HepG2 (cell line): ENCODE results near the gene HSDL2. TPM values are rescaled to one million over a fixed set of nuclear protein-coding genes. Genes with fewer than 3 reads are reported as not detected.
A peak's percentile ranks its signal among the peaks of the same experiment; 100 is the strongest.

Experiments used
- ATAC-seq: fragments of 200-7000 bp; cut with Tn5 transposase; 3 replicates; pipeline ENCODE4 v1.9.1; 2020; ENCODE audit warnings: mild to moderate bottlenecking, moderate library complexity
- BruUV-seq: library from RNA; stranded (reverse); fragments of 400-500 nt; replicated peaks from 2 replicates; lab custom pipeline; 2021; lab: Mats Ljungman, UMichigan
- CTCF ChIA-PET: fragments of 300-600 bp; formaldehyde crosslinking; extraction: SDS; loops from one replicate; lab custom pipeline; 2021; ENCODE audit warnings: low total read pairs, inconsistent platforms, low intra/inter-chr PET ratio; lab: Yijun Ruan, JAX
- POLR2A ChIA-PET: fragments of 350-600 bp; sonication (Branson Sonifier 250); formaldehyde crosslinking; loops from one replicate; lab custom pipeline; 2020; ENCODE audit warnings: antibody characterized with exemption, inconsistent platforms; lab: Yijun Ruan, JAX
- DNase-seq: peaks from one replicate; pipeline ENCODE4 v3.0.0-alpha.2; 2015; ENCODE audit warnings: low spot score
- FAIRE-seq: peaks from 3 replicates; lab custom pipeline; 2011; peaks lifted over from hg19 to GRCh38; lab: Jason Lieb, UNC
- H2AFZ ChIP-seq: one replicate; pipeline ENCODE4 v1.6.1; 2011; ENCODE audit warnings: low read length, inconsistent platforms
- H3K27ac ChIP-seq: fragments of 300-600 bp; 3 replicates; pipeline ENCODE4 v1.8.0; 2011; ENCODE audit warnings: mixed run types, mild to moderate bottlenecking, mixed read lengths, low read length, inconsistent platforms; ENCODE audit not compliant: insufficient read depth; ENCODE audit errors: extremely low read length
- H3K27me3 ChIP-seq, 2 experiments: fragments of 200-600 bp in 1 of 2; 2 replicates in 1 of 2; 3 replicates in 1 of 2; pipeline versions ENCODE4 v1.6.0 to v1.8.0; 2011; ENCODE audit warnings: low read length in 2 of 2, mild to moderate bottlenecking in 2 of 2, moderate library complexity in 2 of 2, inconsistent platforms in 1 of 2; ENCODE audit not compliant: insufficient read depth in 2 of 2, control insufficient read depth in 1 of 2
- H3K36me3 ChIP-seq, 2 experiments: fragments of 200-600 bp in 1 of 2; replicated peaks in 1 of 2; 2 replicates in 1 of 2; 3 replicates in 1 of 2; pipeline versions ENCODE4 v1.5.1 to v1.8.0; 2011; ENCODE audit warnings: low read length in 2 of 2, inconsistent platforms in 1 of 2; ENCODE audit not compliant: insufficient read depth in 2 of 2, control insufficient read depth in 1 of 2
- H3K4me1 ChIP-seq: 2 replicates; pipeline ENCODE4 v1.5.1; 2012; ENCODE audit warnings: low read length, inconsistent platforms; ENCODE audit not compliant: insufficient read depth
- H3K4me2 ChIP-seq: 2 replicates; pipeline ENCODE4 v1.6.0; 2011; ENCODE audit warnings: low read depth, low read length, inconsistent platforms
- H3K4me3 ChIP-seq, 3 experiments: fragments of 200-600 bp in 1 of 3; sonication (generic), shearing (Covaris generic) in 1 of 3; replicated peaks in 1 of 3; 2 replicates each; pipeline ENCODE4 v1.5.1; 2011 to 2016; ENCODE audit warnings: low read length in 3 of 3, inconsistent platforms in 2 of 3, low read depth in 2 of 3, mild to moderate bottlenecking in 2 of 3, control low read depth in 1 of 3, mixed read lengths in 1 of 3; ENCODE audit not compliant: insufficient read depth in 1 of 3
- H3K79me2 ChIP-seq: one replicate; pipeline ENCODE4 v1.6.1; 2011; ENCODE audit warnings: low read length, inconsistent platforms; ENCODE audit not compliant: insufficient read depth
- H3K9ac ChIP-seq: 2 replicates; pipeline ENCODE4 v1.6.0; 2011; ENCODE audit warnings: mild to moderate bottlenecking, low read depth, low read length, inconsistent platforms; ENCODE audit not compliant: insufficient read depth
- H3K9me3 ChIP-seq: 2 replicates; pipeline ENCODE4 v1.5.1; 2012; ENCODE audit warnings: mild to moderate bottlenecking, low read length
- H4K20me1 ChIP-seq: 2 replicates; pipeline ENCODE4 v1.6.0; 2011; ENCODE audit warnings: inconsistent platforms, mild to moderate bottlenecking, low read length, moderate library complexity; ENCODE audit not compliant: insufficient read depth
- AHDC1 ChIP-seq: sonication (generic); formaldehyde crosslinking; IDR thresholded peaks from 2 replicates; pipeline ENCODE4 v1.5.1; 2020; ENCODE audit warnings: mild to moderate bottlenecking, missing genetic modification reagents, borderline replicate concordance
- CEBPG ChIP-seq: IDR thresholded peaks from 2 replicates; pipeline ENCODE4 v1.6.1; 2016
- LCORL ChIP-seq, 2 experiments: fragments of 450-650 bp in 1 of 2; sonication (generic) in 1 of 2; formaldehyde crosslinking in 1 of 2; IDR thresholded peaks; 2 replicates each; pipeline versions ENCODE4 v1.5.0 to v1.6.1; 2017 to 2020; ENCODE audit warnings: antibody characterized with exemption in 1 of 2, missing genetic modification reagents in 1 of 2
- NFYC ChIP-seq: IDR thresholded peaks from 2 replicates; pipeline ENCODE4 v1.6.1; 2016; ENCODE audit warnings: missing genetic modification reagents, missing compliant biosample characterization
- SMYD3 ChIP-seq: sonication (generic); formaldehyde crosslinking; IDR thresholded peaks from 2 replicates; pipeline ENCODE4 v1.8.1; 2023; ENCODE audit warnings: mild to moderate bottlenecking, missing genetic modification reagents
- SNAPC2 ChIP-seq: sonication (generic); formaldehyde crosslinking; IDR thresholded peaks from 2 replicates; pipeline ENCODE4 v1.8.1; 2022; ENCODE audit warnings: mild to moderate bottlenecking, missing genetic modification reagents
- TARDBP ChIP-seq: sonication (generic); formaldehyde crosslinking; IDR thresholded peaks from 2 replicates; pipeline ENCODE4 v1.8.0; 2022; ENCODE audit warnings: mild to moderate bottlenecking, missing genetic modification reagents
- TEF ChIP-seq: sonication (generic); formaldehyde crosslinking; IDR thresholded peaks from 2 replicates; pipeline ENCODE4 v1.5.0; 2020; ENCODE audit warnings: missing genetic modification reagents
- TOPORS ChIP-seq: sonication (generic); formaldehyde crosslinking; IDR thresholded peaks from 2 replicates; pipeline ENCODE4 v1.8.0; 2023; ENCODE audit warnings: mild to moderate bottlenecking, missing genetic modification reagents
- ZBTB39 ChIP-seq: sonication (generic); formaldehyde crosslinking; IDR thresholded peaks from 2 replicates; pipeline ENCODE4 v1.5.0; 2020; ENCODE audit warnings: missing genetic modification reagents
- ZNF280D ChIP-seq: sonication (generic); formaldehyde crosslinking; IDR thresholded peaks from 2 replicates; pipeline ENCODE4 v1.5.1; 2020; ENCODE audit warnings: mild to moderate bottlenecking, missing genetic modification reagents
- ZNF644 ChIP-seq: IDR thresholded peaks from 2 replicates; pipeline ENCODE4 v1.6.1; 2016; ENCODE audit warnings: low read depth
- WGBS: methylation state at CpG from one replicate; pipeline ENCODE4 v1.1.6; 2017; ENCODE audit warnings: low lambda C conversion rate; 5-methylcytosine and 5-hydroxymethylcytosine counted together
- in situ Hi-C: cut with HindIII; loops from 2 replicates; pipeline ENCODE4 v1.10.0; 2017; ENCODE audit warnings: low pct_unique_long_range_greater_than_20kb; ENCODE audit not compliant: extremely low pct_ligation_motif_present
- intact Hi-C: fragments of 100-400 bp; cut with micrococcal nuclease; formaldehyde crosslinking; loops from one replicate; pipeline ENCODE4 v1.10.0; 2022; ENCODE audit not compliant: unreplicated experiment
- polyA plus RNA-seq, 8 experiments: library from polyadenylated mRNA; depleted of rRNA in 3 of 8; stranded (reverse) in 7 of 8; unstranded in 1 of 8; fragments of >200 nt; fragmentation: Illumina TruSeq in 4 of 8; extraction: Trizol in 4 of 8; gene quantifications; 2 replicates each; pipeline versions ENCODE4 v1.2.1 to v1.2.3, GENCODE V29; 2011 to 2016; ENCODE audit warnings: low read depth in 4 of 8, missing spikeins in 1 of 8, mixed read lengths in 1 of 8; ENCODE audit not compliant: insufficient read depth in 1 of 8
- total RNA-seq, 5 experiments: library from RNA; depleted of rRNA; stranded (reverse); fragments of >200 nt; fragmentation: Illumina TruSeq; extraction: Trizol; gene quantifications; 2 replicates each; pipeline ENCODE4 v1.2.3, GENCODE V29; 2016; ENCODE audit warnings: low read depth in 1 of 5

Gene HSDL2
- total and polyA plus RNA-seq, 2 of the 13 experiments (the other 11 are each of a cell fraction or from before 2014, with no cell fraction given): 55.3 to 80.2 TPM

- no peaks in the 10 kb centered on the region for H3K27me3 ChIP-seq
- DNase-seq (peak; percentile 48), FAIRE-seq (peak; percentile 76), ATAC-seq (peak; percentile 74)
- peak overlapping the region in 1 of 3 experiments; percentile 45; a peak in 1 of 6 replicates for H3K4me3 ChIP-seq
- ChIA-PET POLR2A (interaction anchor here (0.9 to 1.7 kb wide), 3 partner anchors 10 to 116 kb away, joined by 3 to 5 read pairs (median 4); partner anchors contain the start of gene HSDL2), CTCF (no interaction called here)
- H3K4me2 ChIP-seq: peak overlapping the region; percentile 64
- in situ Hi-C loops: loop anchor here (25.0 kb wide), 1 partner anchor 217 kb away; the partner anchor contains the start of gene INIP
- peaks cover 22% of the 10 kb centered on the region for H4K20me1 ChIP-seq
- peaks cover 96% of the 10 kb centered on the region for H3K79me2 ChIP-seq
- peaks cover 1 to 27% of the 10 kb centered on the region in 2 experiments for H3K36me3 ChIP-seq
- 41% methylated on average over 4 of the region's 4 CpGs for WGBS
- peaks cover 70% of the 10 kb centered on the region for H3K4me1 ChIP-seq
- intact Hi-C loops: loop anchor here (1.0 kb wide), 1 partner anchor 10 kb away; no protein-coding TSS in a partner anchor
- H3K9ac ChIP-seq: no peak overlapping the region
- BruUV-seq: no TSS peak
- H3K9me3 ChIP-seq: peaks cover 22% of the 10 kb centered on the region
- no peak overlapping the region for H2AFZ ChIP-seq
- H3K27ac ChIP-seq: peak overlapping the region; percentile 64
- TF ChIP-seq TEF (CRISPR knock-in tag) (peak; percentile 73; the same call in 1 of the 2 replicates), ZBTB39 (CRISPR knock-in tag) (0 out of 2 replicates have a peak, but pooled peaks have one; percentile 79), AHDC1 (CRISPR knock-in tag) (0 out of 2 replicates have a peak, but pooled peaks have one; percentile 35), CEBPG (CRISPR knock-in tag) (peak; percentile 72), TARDBP (CRISPR knock-in tag) (peak; percentile 41; the same call in 1 of the 2 replicates), LCORL (IDR thresholded peaks at IDR 0.05) (no peak), LCORL (CRISPR knock-in tag; IDR thresholded peaks at IDR 0.05) (peak; percentile 35; the same call in 1 of the 2 replicates), SNAPC2 (CRISPR knock-in tag) (peak; percentile 34; the same call in 1 of the 2 replicates), SMYD3 (CRISPR knock-in tag) (0 out of 2 replicates have a peak, but pooled peaks have one; percentile 25), TOPORS (CRISPR knock-in tag) (peak; percentile 47; the same call in 1 of the 2 replicates), ZNF280D (CRISPR knock-in tag) (0 out of 2 replicates have a peak, but pooled peaks have one; percentile 10), ZNF644 (CRISPR knock-in tag) (0 out of 2 replicates have a peak, but pooled peaks have one; percentile 49), NFYC (CRISPR knock-in tag) (no peak)
Measured at GRCh38 chr9:112495614-112496013, 115.7 kb downstream of the HSDL2 start.
